ENCODE results near the gene DHX29. TPM values are rescaled to one million over a fixed set of nuclear protein-coding genes. Genes with fewer than 3 reads are reported as not detected.
A peak's percentile ranks its signal among the peaks of the same experiment; 100 is the strongest.

DHX29 gene
- total RNA-seq, result 30.0 and 32.9 TPM in 2 replicates
- 46.5 and 48.4 TPM in 2 replicates for polyA plus RNA-seq

- TF ChIP-seq CTCF (IDR thresholded peaks at IDR 0.05; ENCODE audit: poor library complexity), result no peak
- TF ChIP-seq EZH2 (IDR thresholded peaks at IDR 0.05; ENCODE audit: borderline replicate concordance), result no peak
- no peak for TF ChIP-seq EZH2phosphoT487 (IDR thresholded peaks at IDR 0.05; ENCODE audit: low read depth, severe bottlenecking, unreplicated experiment)
- no peaks in the 10 kb centered on the region for H3K27me3 ChIP-seq
- DNase-seq (ENCODE audit: low spot score), result peak; percentile 94
- peak within 1 kb of the TSS; percentile 68 for H3K4me3 ChIP-seq
- H3K9me2 ChIP-seq (replicated peaks; ENCODE audit: insufficient read depth), result no peaks in the 10 kb centered on the region
- peak within 1 kb of the TSS; percentile 82 for H3K4me2 ChIP-seq
- no peaks in the 10 kb centered on the region for H3K9me3 ChIP-seq (ENCODE audit: low read depth)
- no peaks in the 10 kb centered on the region for H3K36me3 ChIP-seq (replicated peaks; ENCODE audit: insufficient read depth, low read depth)
- H2AFZ ChIP-seq, result peak within 1 kb of the TSS; percentile 77
- H4K20me1 ChIP-seq (ENCODE audit: insufficient read depth, poor library complexity, severe bottlenecking), result peaks cover 9% of the 10 kb centered on the region
- peaks cover 28% of the 10 kb centered on the region for H3K4me1 ChIP-seq (ENCODE audit: insufficient read depth)
- H3K79me2 ChIP-seq, result peaks cover 90% of the 10 kb centered on the region
- WGBS (ENCODE audit: low lambda C conversion rate, missing lambda C conversion rate), result under 1% methylated on average over 61 of the region's 62 CpGs
- H3K27ac ChIP-seq, result peak within 1 kb of the TSS; percentile 91
Observed at GRCh38 chr5:55307383-55308253, at the start of gene DHX29, which contains the start of gene MTREX. Gene DHX29, minus strand, starts transcription at chr5:55307694. Its CDS starts 121 bp downstream, at chr5:55307573. Gene MTREX, plus strand, starts transcription at chr5:55307989. Its CDS starts 25 bp downstream, at chr5:55308014.

DNA sequence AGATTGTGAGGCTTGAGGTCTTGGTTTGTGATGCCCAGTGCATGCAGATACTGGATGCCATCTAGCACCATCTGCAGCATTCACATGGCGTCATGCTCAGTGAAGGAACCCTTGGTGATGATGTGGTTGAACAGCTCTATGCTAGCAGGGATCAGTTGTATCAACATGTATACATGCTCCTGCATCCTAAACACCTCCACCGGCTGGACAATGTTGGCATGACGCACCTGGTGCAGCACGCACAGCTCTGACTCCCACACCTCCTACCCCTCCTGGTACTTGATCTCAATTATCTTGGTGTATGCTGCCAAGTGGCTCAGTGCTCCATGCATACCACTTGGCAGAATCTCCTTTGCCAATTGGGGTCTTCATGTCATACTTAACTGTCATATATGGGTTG, 49.4 kb upstream of the DHX29 start:
- WGBS (ENCODE audit: low lambda C conversion rate, missing lambda C conversion rate), result 97% methylated on average over 4 of the region's 4 CpGs
- Histone ChIP-seq H3K4me2 (no peak overlapping the region), H3K36me3 (replicated peaks; ENCODE audit: insufficient read depth, low read depth) (no peaks in the 10 kb centered on the region), H3K4me1 (ENCODE audit: insufficient read depth) (no peaks in the 10 kb centered on the region), H3K9me3 (ENCODE audit: low read depth) (peaks cover 3% of the 10 kb centered on the region), H2AFZ (no peak overlapping the region), H4K20me1 (ENCODE audit: insufficient read depth, poor library complexity, severe bottlenecking) (no peaks in the 10 kb centered on the region), H3K4me3 (no peak overlapping the region), H3K27me3 (no peaks in the 10 kb centered on the region), H3K79me2 (no peaks in the 10 kb centered on the region), H3K9me2 (replicated peaks; ENCODE audit: insufficient read depth) (no peaks in the 10 kb centered on the region), H3K27ac (no peak overlapping the region)
- DNase-seq (ENCODE audit: low spot score), result no peak
- no peak for TF ChIP-seq EZH2phosphoT487 (IDR thresholded peaks at IDR 0.05; ENCODE audit: low read depth, severe bottlenecking, unreplicated experiment)
- TF ChIP-seq CTCF (IDR thresholded peaks at IDR 0.05; ENCODE audit: poor library complexity), result no peak
- TF ChIP-seq EZH2 (IDR thresholded peaks at IDR 0.05; ENCODE audit: borderline replicate concordance), result no peak

GRCh38 chr5:55350754-55351153, 43.3 kb upstream of the DHX29 start:
- no peaks in the 10 kb centered on the region for H3K9me3 ChIP-seq (ENCODE audit: low read depth)
- H3K79me2 ChIP-seq, result no peaks in the 10 kb centered on the region
- H3K9me2 ChIP-seq (replicated peaks; ENCODE audit: insufficient read depth), result no peaks in the 10 kb centered on the region
- no peak overlapping the region for H3K27ac ChIP-seq
- H3K36me3 ChIP-seq (replicated peaks; ENCODE audit: insufficient read depth, low read depth), result peaks cover 11% of the 10 kb centered on the region
- no peaks in the 10 kb centered on the region for H3K4me1 ChIP-seq (ENCODE audit: insufficient read depth)
- no peaks in the 10 kb centered on the region for H3K27me3 ChIP-seq
- TF ChIP-seq EZH2 (IDR thresholded peaks at IDR 0.05; ENCODE audit: borderline replicate concordance), result no peak
- TF ChIP-seq EZH2phosphoT487 (IDR thresholded peaks at IDR 0.05; ENCODE audit: low read depth, severe bottlenecking, unreplicated experiment), result no peak
- no peak for TF ChIP-seq CTCF (IDR thresholded peaks at IDR 0.05; ENCODE audit: poor library complexity)
- 98% methylated on average over 1 of the region's 1 CpG for WGBS (ENCODE audit: low lambda C conversion rate, missing lambda C conversion rate)
- H4K20me1 ChIP-seq (ENCODE audit: insufficient read depth, poor library complexity, severe bottlenecking), result no peaks in the 10 kb centered on the region
- no peak overlapping the region for H3K4me2 ChIP-seq
- H2AFZ ChIP-seq, result no peak overlapping the region
- no peak for DNase-seq (ENCODE audit: low spot score)
- H3K4me3 ChIP-seq, result no peak overlapping the region

Data from hepatocyte (in vitro differentiated cells).